Measurements from ENCODE around the gene MTCH1. TPM values are rescaled to one million over a fixed set of nuclear protein-coding genes. Genes with fewer than 3 reads are reported as not detected.

Gene MTCH1
- total RNA-seq, 2 donors from 2014 or later = 160 to 197 TPM

GRCh38 chr6:36984581-36985416 lies 1.2 kb downstream of the MTCH1 start:
- peak; percentile 53 for DNase-seq
- peak overlapping the region; percentile 75 to 84 for H3K9ac ChIP-seq (ENCODE audit: low read depth in 2 of 2, low read length in 2 of 2)
- H3K9me3 ChIP-seq = no peaks in the 10 kb centered on the region
- H3K4me1 ChIP-seq = peaks cover 2% of the 10 kb centered on the region
- peak overlapping the region; percentile 95 for H3K27ac ChIP-seq
- TF ChIP-seq CTCF (IDR thresholded peaks at IDR 0.05) = no peak
- H3K27me3 ChIP-seq = no peaks in the 10 kb centered on the region
- H3K4me3 ChIP-seq = peak overlapping the region; percentile 95
- intact Hi-C loops (cut with DNase I) = loop anchor here (10.0 kb wide), 1 partner anchor 220 kb away; no protein-coding TSS in a partner anchor
- H3K36me3 ChIP-seq = no peaks in the 10 kb centered on the region

- DNase-seq = no peak
- no peak overlapping the region for H3K27ac ChIP-seq
- no peak overlapping the region for H3K4me3 ChIP-seq
- H3K4me1 ChIP-seq = peaks cover 2% of the 10 kb centered on the region
- no peaks in the 10 kb centered on the region for H3K9me3 ChIP-seq
- H3K36me3 ChIP-seq = no peaks in the 10 kb centered on the region
- no peak overlapping the region for H3K9ac ChIP-seq (ENCODE audit: low read depth in 2 of 2, low read length in 2 of 2)
- H3K27me3 ChIP-seq = no peaks in the 10 kb centered on the region
- intact Hi-C loops (cut with DNase I) = loop anchor here (10.0 kb wide), 1 partner anchor 219 kb away; no protein-coding TSS in a partner anchor
- TF ChIP-seq CTCF (IDR thresholded peaks at IDR 0.05) = no peak
These were observed 2.5 kb downstream of the MTCH1 start for GRCh38 chr6:36983538-36983937.

- H3K27me3 ChIP-seq = no peaks in the 10 kb centered on the region
- no peak overlapping the region for H3K27ac ChIP-seq
- intact Hi-C loops (cut with DNase I) = loop anchor here (10.0 kb wide), 1 partner anchor 216 kb away; no protein-coding TSS in a partner anchor
- no peak overlapping the region for H3K9ac ChIP-seq (ENCODE audit: low read depth in 2 of 2, low read length in 2 of 2)
- H3K4me1 ChIP-seq = peaks cover 2% of the 10 kb centered on the region
- H3K36me3 ChIP-seq = peaks cover 16% of the 10 kb centered on the region
- H3K4me3 ChIP-seq = no peak overlapping the region
- no peak for DNase-seq
- TF ChIP-seq CTCF (IDR thresholded peaks at IDR 0.05) = no peak
- no peaks in the 10 kb centered on the region for H3K9me3 ChIP-seq
These were observed 4.9 kb downstream of the MTCH1 start for GRCh38 chr6:36980876-36981619.

GRCh38 chr6:36980129-36980528 lies 5.9 kb downstream of the MTCH1 start:
- no peaks in the 10 kb centered on the region for H3K9me3 ChIP-seq
- H3K27me3 ChIP-seq = no peaks in the 10 kb centered on the region
- no peak overlapping the region for H3K4me3 ChIP-seq
- H3K27ac ChIP-seq = no peak overlapping the region
- peaks cover 21% of the 10 kb centered on the region for H3K36me3 ChIP-seq
- H3K4me1 ChIP-seq = peaks cover 2% of the 10 kb centered on the region
- DNase-seq = no peak
- H3K9ac ChIP-seq (ENCODE audit: low read depth in 2 of 2, low read length in 2 of 2) = no peak overlapping the region
- no peak for TF ChIP-seq CTCF (IDR thresholded peaks at IDR 0.05)
- intact Hi-C loops (cut with DNase I) = loop anchor here (10.0 kb wide), 1 partner anchor 215 kb away; no protein-coding TSS in a partner anchor

GRCh38 chr6:36979347-36979742 lies 6.7 kb downstream of the MTCH1 start:
- Histone ChIP-seq H3K27me3 (no peaks in the 10 kb centered on the region), H3K4me1 (peaks cover 2% of the 10 kb centered on the region), H3K27ac (no peak overlapping the region), H3K4me3 (no peak overlapping the region), H3K36me3 (peaks cover 23% of the 10 kb centered on the region), H3K9ac (ENCODE audit: low read depth in 2 of 2, low read length in 2 of 2) (no peak overlapping the region), H3K9me3 (no peaks in the 10 kb centered on the region)
- DNase-seq = peak; percentile 34
- peak; percentile 23 for TF ChIP-seq CTCF (IDR thresholded peaks at IDR 0.05)
- intact Hi-C loops (cut with DNase I) = loop anchor here (5.0 kb wide), 1 partner anchor 82 kb away; no protein-coding TSS in a partner anchor

Measured in colonic mucosa (tissue), 4 donors.